Hematopoietic multipotent progenitor cell treated with erythropoietin and hydrocortisone succinate and interleukin-3 and kit ligand, for 6 days (in vitro differentiated cells): ENCODE results near the gene FAM234B.

ENCODE experiments used
- DNase-seq: peaks from one replicate; pipeline ENCODE4 v3.0.0-alpha.2; 2015

The FAM234B gene, protein sequence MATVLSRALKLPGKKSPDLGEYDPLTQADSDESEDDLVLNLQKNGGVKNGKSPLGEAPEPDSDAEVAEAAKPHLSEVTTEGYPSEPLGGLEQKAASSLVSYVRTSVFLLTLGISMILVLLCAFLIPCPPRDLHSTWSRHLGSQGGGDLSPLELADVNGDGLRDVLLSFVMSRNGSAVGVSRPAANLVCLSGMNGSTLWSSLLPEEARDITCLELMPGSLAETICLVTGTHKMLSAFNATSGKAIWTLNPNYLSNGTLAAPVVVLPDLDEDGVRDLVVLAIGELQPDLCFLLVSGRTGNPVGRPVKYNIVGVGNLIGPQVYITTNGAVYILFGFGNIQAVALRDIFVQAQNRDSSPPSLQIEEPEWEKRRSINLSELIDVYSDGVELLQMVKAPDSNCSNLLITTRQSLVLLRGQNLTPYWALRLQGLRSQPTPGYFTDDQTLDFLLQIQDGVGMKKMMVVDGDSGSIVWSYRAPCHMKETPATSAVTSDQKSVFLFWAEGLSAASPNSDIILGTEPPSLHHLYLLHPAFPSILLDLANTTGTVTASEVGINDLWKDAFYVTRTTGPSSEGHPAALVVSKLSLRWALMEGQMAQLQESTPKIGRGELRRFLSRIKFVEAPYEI

DNA sequence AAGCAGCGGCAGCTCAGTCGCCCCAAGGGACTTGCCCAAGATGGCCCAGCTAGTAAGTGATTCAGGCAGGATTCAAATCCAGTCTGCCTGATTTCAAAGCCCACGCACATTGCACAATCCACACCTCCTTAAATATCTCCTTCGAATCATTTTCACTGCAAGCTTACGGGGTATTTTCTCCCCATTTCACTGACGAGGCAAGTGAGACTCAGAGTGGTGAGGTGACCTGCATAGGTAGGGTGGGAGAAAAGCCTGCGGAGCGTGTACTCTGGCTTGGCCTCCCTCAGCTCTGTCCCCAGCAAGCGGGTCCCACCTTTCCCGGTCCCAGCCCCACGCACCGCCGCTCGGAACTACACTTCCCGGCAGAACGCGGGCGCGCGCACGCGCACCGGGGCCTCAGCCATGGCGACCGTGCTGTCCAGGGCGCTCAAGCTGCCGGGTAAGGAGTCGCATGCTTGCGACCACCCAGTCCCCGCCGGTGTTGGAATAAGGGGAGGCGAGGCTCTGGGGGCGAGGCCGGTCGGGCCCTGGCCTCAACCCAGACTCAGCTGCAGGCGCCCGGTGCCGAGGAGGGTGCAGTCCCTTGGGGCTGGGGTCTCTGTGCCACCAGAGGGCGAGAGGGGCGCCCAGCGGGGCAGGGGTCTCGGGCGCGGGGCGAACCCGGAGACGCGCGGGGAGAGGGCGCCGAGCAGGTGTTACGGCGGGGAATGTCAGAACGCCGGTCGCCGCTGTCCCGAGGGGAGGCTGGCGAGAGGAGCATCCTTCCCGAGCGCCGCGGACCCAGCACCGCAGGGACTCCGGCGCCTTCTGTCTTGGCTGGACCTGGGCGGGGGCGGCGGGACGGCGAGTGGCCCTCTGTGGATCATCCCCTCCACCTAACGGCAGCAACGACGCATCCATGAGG lies at the start of gene FAM234B:
TSS of gene FAM234B (plus strand) at position 380 of the 904 bp plus-strand sequence. CDS start at position 403, 23 bp downstream.
- peak; percentile 84 for DNase-seq

DNA sequence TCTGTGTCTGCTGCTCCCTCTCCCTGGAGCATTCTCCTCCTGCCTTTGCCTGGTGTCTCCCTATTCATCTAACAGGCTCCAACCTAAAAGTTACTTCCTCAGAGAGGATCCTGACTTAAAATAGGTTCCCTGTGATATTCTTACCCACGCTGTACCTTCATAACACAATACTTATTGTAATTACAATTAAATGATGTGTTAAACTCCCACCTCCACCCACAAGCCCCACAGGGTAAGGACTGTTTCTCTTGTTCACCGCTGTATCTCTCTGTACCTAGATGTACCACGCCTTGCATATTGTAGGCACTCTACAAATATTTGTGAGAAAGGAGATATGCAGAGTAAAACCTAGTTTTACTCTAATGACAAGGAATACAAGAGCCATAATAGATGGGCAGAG lies 49.1 kb upstream of the FAM234B start:
- no peak for DNase-seq

DNA sequence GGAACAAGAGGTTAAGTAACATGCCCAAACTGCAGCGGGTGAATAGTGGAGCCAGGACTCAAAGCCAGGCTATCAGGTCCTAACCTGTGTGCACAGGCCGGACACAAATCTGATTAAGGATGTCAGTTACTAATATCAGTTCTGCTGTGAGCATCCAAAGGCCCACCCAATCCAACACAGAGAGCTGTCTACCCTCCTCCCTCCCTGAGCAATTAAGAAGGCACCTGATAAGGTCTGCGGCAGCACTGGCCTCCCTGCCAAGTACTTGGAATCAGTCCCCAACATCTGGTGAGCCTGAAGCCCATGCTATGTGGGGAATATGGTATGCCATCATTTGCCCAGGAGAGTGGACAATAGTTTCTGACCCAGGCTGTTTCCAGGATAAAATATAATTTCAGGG lies 48.0 kb upstream of the FAM234B start:
- peak; percentile 97 for DNase-seq

DNA sequence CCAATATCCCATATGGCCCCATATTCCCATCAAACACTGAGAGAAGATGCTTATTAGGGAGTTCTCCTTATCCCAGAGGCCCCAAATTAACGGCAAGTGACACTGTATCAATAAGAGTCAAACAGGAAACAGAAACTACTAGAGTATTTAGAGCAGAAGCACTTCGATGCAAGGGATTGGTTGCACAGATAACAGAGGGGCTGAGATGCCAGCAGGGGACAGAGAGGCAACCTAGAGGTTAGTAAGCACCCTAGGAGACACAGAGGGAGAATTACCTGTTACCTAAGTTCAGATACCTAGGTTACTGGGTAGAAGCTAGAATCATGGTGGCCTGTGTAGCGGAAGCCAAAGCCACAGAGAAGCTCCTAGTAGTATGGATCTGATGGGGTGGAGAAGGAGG lies 47.0 kb upstream of the FAM234B start:
- DNase-seq = peak; percentile 77

DNA sequence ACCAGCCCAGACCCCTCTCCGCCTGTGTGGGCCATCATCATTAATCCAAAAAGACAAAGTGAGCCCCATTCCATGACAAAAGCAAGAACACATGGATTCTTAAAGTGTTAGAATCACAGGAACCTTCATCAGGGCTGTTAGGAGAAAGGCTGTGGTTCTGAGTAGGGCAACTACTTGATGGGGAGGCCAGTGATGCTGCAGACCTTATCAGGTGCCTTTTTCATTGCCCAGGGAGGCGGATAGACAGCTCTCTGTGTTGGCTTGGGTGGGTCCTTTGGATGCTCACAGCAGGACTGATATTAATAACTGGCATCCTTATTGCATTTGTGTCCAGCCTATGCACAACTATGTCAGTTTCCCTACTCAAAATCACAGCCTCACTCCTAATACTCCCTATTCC lies 46.4 kb upstream of the FAM234B start:
- DNase-seq = peak; percentile 45

DNA sequence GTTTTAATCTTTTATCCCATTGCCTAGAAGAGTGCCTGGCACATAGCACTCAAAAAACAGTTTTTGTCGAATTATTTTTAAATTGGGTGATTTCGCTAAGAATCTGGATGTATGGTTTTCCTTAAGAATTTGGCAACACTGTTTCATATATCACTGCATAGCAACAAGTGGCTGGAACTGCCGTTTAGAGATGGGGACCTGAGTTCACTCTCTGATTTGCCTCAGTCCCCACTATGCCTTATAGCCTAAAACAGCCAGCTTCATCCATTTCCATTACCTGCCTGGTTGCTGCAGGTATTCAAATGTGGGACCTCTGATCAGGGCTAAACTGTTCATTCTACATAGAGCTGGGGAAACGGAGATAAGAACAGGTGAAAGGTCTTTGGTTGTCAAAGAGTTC lies 45.9 kb upstream of the FAM234B start:
- DNase-seq = no peak

DNA sequence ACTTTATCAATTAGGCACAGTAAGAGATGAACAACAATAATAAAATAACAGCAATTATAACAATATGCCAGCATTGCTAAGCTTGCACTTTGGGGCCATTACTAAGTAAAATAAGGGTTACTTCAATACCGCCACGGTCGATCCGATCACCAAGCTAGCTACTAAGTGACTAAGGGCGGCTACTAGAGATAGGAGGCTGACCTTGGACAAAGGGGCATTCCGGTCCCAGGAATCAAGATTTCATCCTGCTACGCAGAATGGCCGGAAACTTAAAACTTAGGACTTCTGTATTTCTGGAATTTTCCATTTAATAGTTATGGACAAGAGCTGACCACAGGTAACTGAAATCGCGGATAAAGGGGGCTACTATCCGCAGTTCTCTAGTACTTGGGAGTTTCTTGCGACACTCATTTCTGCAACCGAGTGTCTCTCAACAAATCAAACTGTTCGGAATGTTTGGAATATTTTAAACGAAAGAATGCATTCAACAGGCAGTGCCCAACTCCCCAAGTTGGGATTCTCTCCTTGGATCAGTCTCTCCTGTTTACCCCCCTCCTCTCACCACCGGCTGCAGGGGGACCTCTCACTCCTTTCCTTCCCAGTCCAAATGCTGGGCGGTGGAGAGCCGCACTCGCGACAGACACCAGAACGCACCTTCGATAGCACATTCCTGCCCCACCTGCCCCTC lies 44.8 kb upstream of the FAM234B start:
- DNase-seq = peak; percentile 52

DNA sequence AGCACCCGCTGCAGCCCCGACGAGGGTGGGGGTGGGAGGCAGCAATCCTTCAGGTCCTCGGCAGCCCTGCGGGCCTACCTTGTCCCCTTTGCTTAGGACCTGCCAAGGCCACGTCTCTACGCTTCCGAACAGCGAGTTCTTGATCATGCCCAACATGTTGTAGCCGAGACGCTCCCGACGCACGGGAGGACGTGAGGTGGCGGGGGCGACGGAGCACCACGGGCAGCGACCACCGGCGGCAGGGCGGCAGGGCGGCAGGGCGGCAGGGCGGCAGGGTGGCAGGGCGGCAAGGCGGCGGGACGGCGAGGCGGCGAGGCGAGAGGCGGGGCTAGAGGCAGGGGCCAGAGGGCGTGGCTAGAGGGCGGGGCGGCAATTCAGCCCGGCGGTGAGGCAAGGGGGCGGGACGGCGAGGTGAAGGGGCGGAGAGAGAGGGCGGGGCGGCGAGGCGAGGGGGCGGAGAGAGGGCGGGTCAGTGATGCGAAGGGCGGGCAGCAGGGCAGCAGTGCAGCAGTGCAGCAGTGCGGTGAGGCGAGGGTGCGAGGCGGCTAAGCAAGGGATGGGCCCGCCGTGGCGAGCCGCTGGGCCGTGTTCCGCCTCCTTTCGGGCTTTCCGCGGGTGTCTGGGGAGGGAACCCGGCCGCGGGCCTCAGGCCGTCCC lies 44.1 kb upstream of the FAM234B start, which contains the start of gene HEBP1:
TSS of gene HEBP1 (minus strand) at position 307 of the 657 bp plus-strand sequence. CDS start at position 156, 151 bp downstream.
- DNase-seq = peak; percentile 96

DNA sequence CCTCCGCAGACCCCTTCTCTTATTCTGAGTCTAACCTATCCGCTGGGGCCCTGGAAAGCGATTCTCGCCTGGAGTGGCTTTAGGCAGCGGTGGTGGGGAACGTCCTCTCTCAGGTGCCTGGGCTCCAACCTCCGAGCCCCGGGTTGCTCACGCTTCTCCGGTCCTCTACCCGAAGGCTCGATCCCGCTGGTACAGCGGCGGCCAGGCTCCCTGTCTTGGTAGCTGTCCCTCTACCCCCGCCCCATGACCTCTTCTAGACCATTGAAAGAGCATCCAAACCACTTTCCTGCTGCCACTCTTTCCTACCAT lies 43.6 kb upstream of the FAM234B start:
- peak; percentile 52 for DNase-seq

DNA sequence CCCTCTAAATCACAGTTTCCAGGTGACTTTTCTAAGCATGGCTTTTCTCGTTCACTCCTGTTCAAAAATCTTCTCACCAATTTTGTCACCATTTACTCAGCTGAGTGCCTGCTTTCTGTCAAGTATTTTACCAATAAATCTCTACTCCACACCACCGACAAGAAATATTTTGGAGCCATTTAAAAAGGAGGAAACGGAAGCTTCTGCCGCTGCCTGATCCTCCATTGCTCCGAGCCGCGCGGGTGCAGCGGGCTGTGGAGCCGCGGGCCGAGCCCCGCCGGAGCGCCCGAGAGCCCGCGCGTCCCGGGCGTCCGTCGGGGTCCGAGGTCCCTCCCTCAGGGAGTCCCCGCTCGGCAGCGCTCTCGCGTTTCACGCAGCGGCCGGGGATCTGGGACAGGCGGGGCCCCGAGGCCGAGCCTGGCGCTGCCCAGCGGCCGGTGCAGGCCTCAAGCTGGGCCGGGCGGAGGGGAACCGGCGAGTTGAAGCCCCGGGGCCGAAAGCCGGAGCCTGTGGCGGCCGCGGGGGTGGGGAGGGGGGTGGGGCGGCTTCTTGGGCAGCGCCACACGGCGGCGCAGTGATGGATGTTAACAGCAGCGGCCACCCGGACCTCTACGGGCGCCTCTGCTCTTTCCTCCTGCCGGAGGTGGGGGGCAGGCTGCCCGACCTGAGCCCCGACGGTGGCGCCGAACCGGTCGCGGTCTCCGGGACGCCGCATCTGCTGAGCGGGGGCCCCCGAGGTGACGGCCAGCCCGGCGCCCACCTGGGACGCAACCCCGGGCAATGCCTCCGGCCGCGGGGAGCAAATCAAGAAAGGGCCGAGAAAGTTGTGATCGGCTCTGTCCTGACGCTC lies 43.0 kb upstream of the FAM234B start:
- DNase-seq = peak; percentile 84

DNA sequence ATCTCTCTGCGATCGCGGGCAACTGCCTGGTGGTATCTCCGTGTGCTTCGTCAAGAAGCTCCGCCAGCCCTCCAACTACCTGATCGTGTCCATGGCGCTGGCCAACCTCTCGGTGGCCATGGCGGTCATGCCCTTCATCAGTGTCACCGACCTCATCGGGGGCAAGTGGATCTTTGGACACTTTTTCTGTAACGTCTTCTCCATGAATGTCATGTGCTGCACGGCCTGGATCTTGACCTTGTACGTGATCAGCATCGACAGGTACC lies 42.5 kb upstream of the FAM234B start:
- no peak for DNase-seq

DNA sequence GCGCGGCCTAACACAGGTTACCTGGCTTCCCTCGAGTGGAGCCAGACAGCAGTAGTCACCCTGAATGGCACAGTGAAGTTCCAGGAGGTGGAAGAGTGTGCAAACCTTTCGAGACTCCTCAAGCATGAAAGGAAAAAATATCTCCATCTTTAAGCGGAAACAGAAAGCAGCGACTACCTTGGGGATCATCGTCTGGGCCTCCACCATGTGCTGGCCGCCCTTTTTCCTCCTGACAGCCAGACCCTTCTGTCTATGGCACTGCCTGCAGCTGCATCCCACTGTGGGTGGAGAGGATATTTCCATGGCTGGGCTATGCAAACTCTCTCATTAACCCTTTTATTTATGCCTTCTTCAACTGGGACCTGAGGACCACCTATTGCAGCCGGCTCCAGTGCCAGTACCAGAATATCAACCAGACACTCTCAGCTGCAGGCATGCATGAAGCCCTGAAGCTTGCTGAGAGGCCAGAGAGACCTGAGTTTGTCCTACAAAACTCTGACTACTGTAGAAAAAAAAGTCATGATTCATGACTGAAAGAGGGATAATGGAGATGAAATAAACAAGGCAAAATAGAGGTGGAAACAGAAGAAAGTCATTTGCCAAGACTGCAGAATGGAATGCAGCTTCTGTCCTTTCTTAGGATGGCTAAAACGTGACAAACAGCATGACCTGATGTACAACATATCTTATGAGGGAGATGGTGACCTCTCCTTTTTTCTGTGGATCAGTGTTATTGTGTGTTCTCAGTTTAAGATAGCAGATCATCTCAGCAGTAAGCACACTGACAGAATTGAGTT lies 41.7 kb upstream of the FAM234B start:
- DNase-seq = no peak

DNA sequence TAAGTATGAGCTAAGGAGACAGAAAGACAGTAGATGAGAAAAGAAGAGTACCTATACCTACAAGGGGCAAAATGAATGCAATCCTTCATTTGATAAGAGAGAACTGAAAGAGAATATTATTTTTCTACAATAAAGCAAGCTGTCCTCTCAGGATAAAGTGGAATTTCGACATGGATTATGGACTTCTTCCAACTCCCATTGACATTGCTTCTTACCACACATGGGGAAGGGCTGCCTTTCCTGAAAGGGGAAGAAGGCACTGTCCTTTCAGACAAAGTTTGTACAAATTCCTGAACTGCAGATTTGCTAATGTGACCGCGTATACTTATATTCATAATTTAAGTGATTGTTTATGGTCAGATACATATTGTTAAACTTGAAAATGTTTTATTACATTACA lies 39.8 kb upstream of the FAM234B start:
- no peak for DNase-seq

DNA sequence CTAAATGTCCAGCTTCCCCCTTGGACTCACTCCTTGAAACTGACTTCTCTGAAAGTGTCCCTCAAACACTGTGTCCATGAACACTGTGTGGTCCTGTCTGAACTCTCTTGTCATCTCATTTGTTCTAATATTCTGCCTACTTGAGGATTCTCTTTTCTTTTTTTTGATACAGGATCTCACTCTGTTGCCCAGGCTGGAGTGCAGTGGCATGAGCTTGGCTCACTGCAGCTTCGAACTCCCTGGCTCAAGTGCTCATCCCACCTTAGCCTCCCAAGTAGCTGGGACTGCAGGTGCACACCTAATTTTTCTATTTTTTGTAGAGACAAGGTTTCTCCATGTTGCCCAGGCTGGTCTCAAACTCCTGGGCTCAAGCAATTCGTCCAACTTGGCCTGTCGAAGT lies 39.2 kb upstream of the FAM234B start:
- DNase-seq = no peak

DNA sequence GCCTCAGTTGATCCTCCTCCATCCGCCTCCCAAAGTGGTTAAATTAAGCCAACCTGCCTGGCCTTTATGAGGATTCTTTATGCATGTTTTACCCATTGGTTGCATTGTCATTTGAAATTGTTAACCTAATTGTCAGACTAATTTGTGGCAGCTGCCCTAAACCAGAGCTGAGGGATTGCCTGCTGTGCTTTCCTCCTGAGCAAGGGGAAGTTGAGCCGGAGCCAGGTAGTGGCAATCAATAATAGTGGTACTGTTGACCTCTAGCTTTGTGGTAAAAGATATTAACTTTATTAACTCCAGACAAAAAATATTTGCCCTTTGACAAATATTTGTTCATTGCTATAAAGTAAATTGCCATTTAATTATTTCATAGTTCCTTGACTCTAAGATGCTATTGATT lies 38.5 kb upstream of the FAM234B start:
- no peak for DNase-seq

DNA sequence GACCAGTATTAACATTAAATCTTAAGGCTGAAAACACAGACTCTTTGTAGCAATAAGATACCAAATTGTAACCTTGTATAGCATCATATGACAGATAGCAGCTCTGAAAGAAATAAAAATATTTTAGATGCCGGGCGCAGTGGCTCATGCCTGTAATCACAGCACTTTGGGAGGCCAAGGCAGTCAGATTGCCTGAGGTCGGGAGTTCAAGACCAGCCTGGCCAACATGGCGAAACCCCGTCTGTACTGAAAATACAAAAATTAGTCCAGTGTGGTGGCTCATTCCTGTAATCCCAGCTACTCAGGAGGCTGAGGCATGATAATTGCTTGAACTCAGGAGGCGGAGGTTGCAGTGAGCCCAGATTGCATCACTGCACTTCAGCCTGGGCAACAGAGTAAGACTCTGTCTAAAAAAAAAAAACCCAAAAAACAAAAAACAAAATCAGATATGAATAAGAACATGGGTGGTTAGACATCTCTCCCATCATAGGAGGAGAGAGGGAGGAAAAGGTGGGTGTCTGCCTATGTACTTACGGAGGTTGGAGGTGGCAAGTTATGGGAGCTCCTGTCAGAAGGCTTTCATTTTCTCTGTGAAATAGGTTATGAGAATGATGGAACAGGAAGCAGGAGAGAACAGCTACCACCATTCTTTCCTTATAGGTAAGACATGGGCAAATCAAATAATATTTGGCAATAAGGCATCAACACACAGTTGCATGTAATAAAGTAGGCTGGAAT lies 36.5 kb upstream of the FAM234B start:
- DNase-seq = no peak

DNA sequence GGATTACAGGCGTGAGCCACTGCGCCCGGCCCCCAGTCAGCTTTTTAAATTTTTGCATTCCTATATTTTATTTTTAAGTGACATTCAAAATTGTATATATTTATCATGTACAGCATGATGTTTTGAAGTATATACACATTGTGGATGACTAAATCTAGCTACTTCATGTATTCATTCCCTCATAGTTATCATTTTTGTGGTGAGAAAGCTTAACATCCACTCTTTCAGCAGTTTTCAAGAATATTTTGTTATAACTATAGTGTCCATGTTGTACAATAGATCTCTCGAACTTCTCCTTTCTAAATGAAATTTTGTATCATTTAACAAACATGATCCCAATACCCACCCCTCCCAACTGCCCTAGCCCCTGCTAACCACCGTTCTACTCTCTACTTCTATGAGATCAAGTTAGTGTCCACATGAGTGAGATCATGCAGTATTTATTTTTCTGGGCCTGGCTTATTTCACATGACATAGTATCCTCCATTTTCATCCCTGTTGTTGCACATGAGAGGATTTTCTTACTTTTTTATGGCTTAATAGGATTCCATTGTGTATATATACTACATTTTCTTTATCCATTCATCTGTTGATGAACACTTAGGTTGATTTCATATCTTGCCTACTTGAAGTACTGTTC lies 35.3 kb upstream of the FAM234B start:
- DNase-seq = no peak

DNA sequence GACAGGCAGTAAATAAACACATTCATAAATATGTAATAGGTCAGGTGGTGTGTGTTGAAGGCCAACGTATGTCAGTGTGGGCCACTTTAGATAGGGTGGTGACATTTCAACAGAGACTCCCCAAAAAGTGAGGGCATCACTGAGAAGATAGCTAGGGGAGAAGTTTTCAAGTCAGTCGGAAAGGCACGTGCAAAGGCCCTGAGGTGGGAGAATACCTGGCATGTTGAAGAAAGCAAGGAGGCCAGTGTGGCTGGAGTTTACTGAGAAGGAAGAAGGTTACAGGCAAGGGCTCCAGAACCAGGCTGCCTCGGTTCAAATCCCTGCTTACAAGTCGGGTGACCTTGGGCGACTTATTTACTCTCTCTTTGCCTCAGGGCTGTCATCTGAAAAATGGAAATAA lies 33.1 kb upstream of the FAM234B start:
- no peak for DNase-seq

DNA sequence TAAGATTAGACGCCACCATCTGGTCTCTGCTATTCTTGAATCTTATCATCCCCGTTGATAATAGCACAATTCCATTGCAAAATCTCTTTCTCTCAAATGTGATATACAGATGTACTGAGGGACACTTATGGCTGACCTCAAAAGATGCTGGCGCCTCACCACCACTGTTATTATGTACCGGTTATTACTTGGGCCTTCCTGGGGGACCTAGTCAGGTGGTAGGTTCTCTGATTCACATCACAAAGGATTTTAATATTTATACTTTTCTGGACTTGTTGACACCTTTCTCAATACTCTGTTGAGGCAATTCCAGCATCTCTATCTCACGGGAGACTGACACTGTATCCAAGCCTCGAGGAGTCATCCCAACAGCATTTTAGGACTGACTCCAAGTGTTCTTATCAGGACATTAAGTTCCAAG lies 21.3 kb upstream of the FAM234B start:
- DNase-seq = no peak
